ENCODE results near the gene CEP112.

DNA sequence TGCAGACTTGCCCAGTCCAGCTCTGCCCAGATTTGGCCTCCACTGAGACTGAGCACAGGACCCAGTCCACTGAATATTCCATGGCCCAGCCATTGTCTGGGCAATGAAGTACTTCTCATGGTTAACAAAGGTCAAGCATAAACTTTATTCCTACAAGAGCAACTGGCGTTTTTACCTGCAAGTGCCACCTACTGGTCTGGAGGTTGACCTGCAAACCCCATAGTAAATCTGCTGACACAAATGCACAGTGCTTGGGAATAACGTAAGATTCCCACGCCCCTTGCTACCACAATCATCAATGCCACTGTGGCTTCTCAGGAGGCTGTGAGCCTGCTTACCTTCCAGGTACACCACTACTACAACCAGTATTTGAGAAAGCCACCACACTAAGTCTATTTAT lies 170.2 kb downstream of the CEP112 start:
- TF ChIP-seq POLR2A (IDR thresholded peaks at IDR 0.05; ENCODE audit: low read length): no peak
- TF ChIP-seq GATA1 (IDR thresholded peaks at IDR 0.05; ENCODE audit: low read depth, low read length): no peak

All from erythroblast (primary cell).